H9 (cell line): ENCODE data around the gene LTF. TPM values are rescaled to one million over a fixed set of nuclear protein-coding genes. Genes with fewer than 3 reads are reported as not detected.
A peak's percentile ranks its signal among the peaks of the same experiment; 100 is the strongest.

Source experiments
- DNase-seq: peaks from one replicate; pipeline ENCODE4 v3.0.0-alpha.2; 2017
- H2AFZ ChIP-seq: one replicate; pipeline ENCODE4 v1.6.1; 2013; ENCODE audit warnings: mild to moderate bottlenecking, low read length, control low read depth, moderate library complexity
- H2AK5ac ChIP-seq: 2 replicates; pipeline ENCODE4 v1.6.1; 2013; ENCODE audit warnings: low read length, control low read depth, mixed read lengths; ENCODE audit not compliant: insufficient read length
- H2BK120ac ChIP-seq: one replicate; pipeline ENCODE4 v1.6.1; 2013; ENCODE audit warnings: low read depth, mild to moderate bottlenecking, low read length, control low read depth, inconsistent platforms; ENCODE audit not compliant: poor library complexity, severe bottlenecking
- H2BK12ac ChIP-seq: 2 replicates; pipeline ENCODE4 v1.6.1; 2013; ENCODE audit warnings: low read length, control low read depth, mixed read lengths, low read depth; ENCODE audit not compliant: insufficient read length
- H2BK15ac ChIP-seq: 2 replicates; pipeline ENCODE4 v1.6.1; 2013; ENCODE audit warnings: low read depth, low read length, control low read depth
- H2BK20ac ChIP-seq: one replicate; pipeline ENCODE4 v1.6.1; 2013; ENCODE audit warnings: low read depth, mild to moderate bottlenecking, low read length, control low read depth, inconsistent platforms; ENCODE audit not compliant: poor library complexity, severe bottlenecking
- H2BK5ac ChIP-seq: 2 replicates; pipeline ENCODE4 v1.6.1; 2013; ENCODE audit warnings: low read length, control low read depth, mixed read lengths; ENCODE audit not compliant: insufficient read length
- H3K14ac ChIP-seq: 2 replicates; pipeline ENCODE4 v1.6.1; 2013; ENCODE audit warnings: low read length, control low read depth; ENCODE audit not compliant: insufficient read depth
- H3K18ac ChIP-seq: 2 replicates; pipeline ENCODE4 v1.6.1; 2013; ENCODE audit warnings: low read depth, mild to moderate bottlenecking, mixed read lengths, low read length, control low read depth; ENCODE audit not compliant: insufficient read length
- H3K23ac ChIP-seq: 2 replicates; pipeline ENCODE4 v1.6.1; 2013; ENCODE audit warnings: low read length, control low read depth, mixed read lengths, low read depth; ENCODE audit not compliant: insufficient read length
- H3K23me2 ChIP-seq: 2 replicates; pipeline ENCODE4 v1.6.1; 2013; ENCODE audit warnings: low read depth, mild to moderate bottlenecking, mixed read lengths, low read length, control low read depth; ENCODE audit not compliant: insufficient read length, poor library complexity, severe bottlenecking
- H3K27ac ChIP-seq: 2 replicates; pipeline ENCODE4 v1.5.1; 2013; ENCODE audit warnings: low read length, control low read depth, mixed read lengths, low read depth; ENCODE audit not compliant: insufficient read length
- H3K27me3 ChIP-seq: 2 replicates; pipeline ENCODE4 v1.6.1; 2013; ENCODE audit warnings: low read length, control low read depth, inconsistent platforms; ENCODE audit not compliant: insufficient read depth
- H3K4ac ChIP-seq: 2 replicates; pipeline ENCODE4 v1.6.1; 2013; ENCODE audit warnings: low read depth, mild to moderate bottlenecking, control low read depth, inconsistent platforms, low read length, moderate library complexity
- H3K4me1 ChIP-seq: 2 replicates; pipeline ENCODE4 v1.6.1; 2013; ENCODE audit warnings: low read length, control low read depth, inconsistent platforms; ENCODE audit not compliant: insufficient read depth
- H3K4me2 ChIP-seq: 2 replicates; pipeline ENCODE4 v1.6.1; 2013; ENCODE audit warnings: low read length, control low read depth, mixed read lengths; ENCODE audit not compliant: insufficient read length, insufficient read depth
- H3K56ac ChIP-seq: 2 replicates; pipeline ENCODE4 v1.6.1; 2013; ENCODE audit warnings: low read depth, mild to moderate bottlenecking, mixed read lengths, low read length, control low read depth; ENCODE audit not compliant: insufficient read length
- H3K79me1 ChIP-seq: 2 replicates; pipeline ENCODE4 v1.6.1; 2013; ENCODE audit warnings: low read depth, mild to moderate bottlenecking, moderate library complexity, low read length, control low read depth, inconsistent platforms; ENCODE audit not compliant: insufficient read depth, poor library complexity, severe bottlenecking
- H3K79me2 ChIP-seq: 2 replicates; pipeline ENCODE4 v1.6.1; 2013; ENCODE audit warnings: low read length, control low read depth, inconsistent platforms; ENCODE audit not compliant: insufficient read depth
- H3K9ac ChIP-seq: 2 replicates; pipeline ENCODE4 v1.6.1; 2013; ENCODE audit warnings: low read length, control low read depth, mixed read lengths; ENCODE audit not compliant: insufficient read length; ENCODE audit errors: extremely low read depth
- H3K9me3 ChIP-seq: one replicate; pipeline ENCODE4 v1.6.1; 2013; ENCODE audit warnings: low read depth, low read length, inconsistent platforms; ENCODE audit not compliant: control insufficient read depth
- H3T11ph ChIP-seq: one replicate; pipeline ENCODE4 v1.6.1; 2013; ENCODE audit warnings: mild to moderate bottlenecking, low read length, control low read depth, inconsistent platforms
- H4K20me1 ChIP-seq: one replicate; pipeline ENCODE4 v1.6.1; 2013; ENCODE audit not compliant: control insufficient read depth, insufficient read length, insufficient read depth
- H4K5ac ChIP-seq: 2 replicates; pipeline ENCODE4 v1.6.1; 2013; ENCODE audit warnings: low read depth, mild to moderate bottlenecking, mixed read lengths, low read length, control low read depth; ENCODE audit not compliant: insufficient read length
- H4K8ac ChIP-seq: replicated peaks from 2 replicates; pipeline ENCODE4 v1.6.1; 2013; ENCODE audit warnings: low read length, control low read depth, mixed read lengths, low read depth; ENCODE audit not compliant: insufficient read length
- H4K91ac ChIP-seq: 2 replicates; pipeline ENCODE4 v1.6.1; 2013; ENCODE audit warnings: low read depth, mild to moderate bottlenecking, moderate library complexity, mixed read lengths, low read length, control low read depth; ENCODE audit not compliant: insufficient read length
- H3K27ac Mint-ChIP-seq, 3 experiments: 2 replicates in 2 of 3; 3 replicates in 1 of 3; pipeline ENCODE4 v1.8.0; 2020 to 2021; ENCODE audit warnings: mixed read lengths in 3 of 3, mild to moderate bottlenecking in 1 of 3, moderate library complexity in 1 of 3
- H3K27me3 Mint-ChIP-seq: 2 replicates; pipeline ENCODE4 v1.8.0; 2021; ENCODE audit warnings: low read depth, mild to moderate bottlenecking, moderate library complexity, mixed read lengths
- H3K36me3 Mint-ChIP-seq, 3 experiments: 2 replicates in 2 of 3; 3 replicates in 1 of 3; pipeline ENCODE4 v1.8.0; 2020 to 2021; ENCODE audit warnings: low read depth in 3 of 3, mixed read lengths in 3 of 3; ENCODE audit not compliant: insufficient read depth in 1 of 3
- H3K4me1 Mint-ChIP-seq, 2 experiments: 2 replicates each; pipeline ENCODE4 v1.8.0; 2020; ENCODE audit warnings: mixed read lengths in 2 of 2
- H3K4me3 Mint-ChIP-seq, 2 experiments: 2 replicates in 1 of 2; 3 replicates in 1 of 2; pipeline ENCODE4 v1.8.0; 2020 to 2021; ENCODE audit warnings: mild to moderate bottlenecking in 2 of 2, mixed read lengths in 2 of 2, moderate library complexity in 1 of 2
- H3K9me3 Mint-ChIP-seq, 2 experiments: 2 replicates in 1 of 2; 3 replicates in 1 of 2; pipeline ENCODE4 v1.8.0; 2020; ENCODE audit warnings: mild to moderate bottlenecking in 2 of 2, mixed read lengths in 2 of 2, moderate library complexity in 1 of 2
- CTCF ChIP-seq: fragments of 200-600 bp; sonication (generic); conservative IDR thresholded peaks from 3 replicates; pipeline ENCODE4 v1.8.0; 2021; ENCODE audit warnings: antibody characterized with exemption, mild to moderate bottlenecking
- WGBS: extraction: QIAGEN DNeasy Blood & Tissue Kit; methylation state at CpG from one replicate; pipeline ENCODE4 v1.1.7; 2013; ENCODE audit warnings: missing lambda C conversion rate, low lambda C conversion rate, mixed read lengths; ENCODE audit not compliant: insufficient read length; ENCODE audit errors: extremely low coverage; 5-methylcytosine and 5-hydroxymethylcytosine counted together
- total RNA-seq: library from RNA; stranded (reverse); gene quantifications from 2 replicates; pipeline ENCODE4 v1.2.1, GENCODE V29; 2021

LTF gene
- total RNA-seq, 1 experiment from 2014 or later: not detected

- Histone ChIP-seq H4K91ac (no peak overlapping the region), H2BK12ac (no peak overlapping the region), H3K27me3 (no peaks in the 10 kb centered on the region; the same call in 1 of the 2 replicates), H3K14ac (no peak overlapping the region), H3K23ac (no peak overlapping the region), H3K4ac (no peak overlapping the region), H3T11ph (no peak overlapping the region), H2BK15ac (no peak overlapping the region), H2BK5ac (no peak overlapping the region), H3K4me1 (no peaks in the 10 kb centered on the region), H3K18ac (no peak overlapping the region), H4K20me1 (no peaks in the 10 kb centered on the region), H4K5ac (no peak overlapping the region), H3K23me2 (no peaks in the 10 kb centered on the region), H3K79me2 (no peaks in the 10 kb centered on the region), H2BK120ac (no peak overlapping the region), H3K27ac (no peak overlapping the region), H4K8ac (no peak overlapping the region), H3K4me2 (no peak overlapping the region), H2AK5ac (no peak overlapping the region), H3K9me3 (no peaks in the 10 kb centered on the region), H3K79me1 (no peaks in the 10 kb centered on the region), H2AFZ (no peak overlapping the region), H3K9ac (no peak overlapping the region), H3K56ac (no peak overlapping the region), H2BK20ac (no peak overlapping the region)
- Mint-ChIP-seq H3K36me3 (no peaks in the 10 kb centered on the region), H3K27ac (no peak overlapping the region), H3K9me3 (peaks cover 0 to 8% of the 10 kb centered on the region in 2 experiments; a peak in 1 of 5 replicates), H3K4me1 (peaks cover 0 to 4% of the 10 kb centered on the region in 2 experiments; a peak in 2 of 4 replicates), H3K4me3 (no peak overlapping the region), H3K27me3 (peaks cover 12% of the 10 kb centered on the region)
- no peak for TF ChIP-seq CTCF
- WGBS: no CpG with 5 or more reads among the region's 3 CpGs
- peak; percentile 23 for DNase-seq
These were observed 2.2 kb downstream of the LTF start for GRCh38 chr3:46462511-46462910.
